ENCODE results near the gene LCP2.

GRCh38 chr5:170333161-170333910, 35.8 kb upstream of the LCP2 start:
- TF ChIP-seq POLR2A (IDR thresholded peaks at IDR 0.05; ENCODE audit: low read length) (peak; percentile 51), GATA1 (IDR thresholded peaks at IDR 0.05; ENCODE audit: low read depth, low read length) (no peak)
